Liver (tissue), 9 donors: ENCODE results near the gene ADNP2. TPM values are rescaled to one million over a fixed set of nuclear protein-coding genes. Genes with fewer than 3 reads are reported as not detected.

Experiments
- DNase-seq: peaks from one replicate; pipeline ENCODE4 v3.0.0-alpha.2; 2017; ENCODE audit warnings: low spot score
- H3K27ac ChIP-seq, 2 donors: one replicate each; pipeline ENCODE4 v1.7.0; 2013; ENCODE audit warnings: inconsistent platforms in 2 of 2, low read length in 2 of 2, control low read depth in 1 of 2, low read depth in 1 of 2, mild to moderate bottlenecking in 1 of 2
- H3K27me3 ChIP-seq, 4 donors: one replicate each; pipeline versions ENCODE4 v1.6.1 to v1.7.0; 2013; ENCODE audit warnings: low read length in 3 of 4, inconsistent platforms in 1 of 4, mild to moderate bottlenecking in 1 of 4, moderate library complexity in 1 of 4; ENCODE audit not compliant: control insufficient read depth in 4 of 4, insufficient read depth in 4 of 4
- H3K36me3 ChIP-seq, 4 donors: one replicate each; pipeline versions ENCODE4 v1.6.1 to v1.7.0; 2013; ENCODE audit warnings: low read length in 3 of 4, mild to moderate bottlenecking in 3 of 4, low read depth in 1 of 4, moderate library complexity in 1 of 4; ENCODE audit not compliant: control insufficient read depth in 4 of 4, insufficient read depth in 3 of 4
- H3K4me1 ChIP-seq, 4 donors: one replicate each; pipeline versions ENCODE4 v1.6.1 to v1.7.0; 2013; ENCODE audit warnings: low read length in 3 of 4, mild to moderate bottlenecking in 3 of 4, moderate library complexity in 1 of 4; ENCODE audit not compliant: control insufficient read depth in 4 of 4, insufficient read depth in 4 of 4
- H3K4me3 ChIP-seq, 3 donors: one replicate each; pipeline versions ENCODE4 v1.6.1 to v1.7.0; 2013; ENCODE audit warnings: low read length in 3 of 3, control low read depth in 1 of 3, low read depth in 1 of 3, mild to moderate bottlenecking in 1 of 3
- H3K9ac ChIP-seq, 2 donors: one replicate each; pipeline ENCODE4 v1.7.0; 2013; ENCODE audit warnings: low read length in 2 of 2, mild to moderate bottlenecking in 2 of 2, moderate library complexity in 2 of 2, control low read depth in 1 of 2, low read depth in 1 of 2
- H3K9me3 ChIP-seq, 4 donors: one replicate each; pipeline versions ENCODE4 v1.6.1 to v1.7.0; 2013; ENCODE audit warnings: low read length in 3 of 4; ENCODE audit not compliant: control insufficient read depth in 4 of 4
- ATF3 ChIP-seq: IDR thresholded peaks from 2 replicates; pipeline ENCODE4 v1.6.1; 2016; ENCODE audit warnings: antibody characterized with exemption
- CTCF ChIP-seq: fragments of 150-350 bp; IDR thresholded peaks from 2 replicates; pipeline ENCODE4 v1.5.1; 2017; ENCODE audit warnings: improper control_type of control experiment, low read depth, low read length; ENCODE audit not compliant: missing input control
- EGR1 ChIP-seq, 2 donors: IDR thresholded peaks; 2 replicates each; pipeline ENCODE4 v1.6.1; 2016 to 2018; ENCODE audit warnings: antibody characterized with exemption in 2 of 2, low read depth in 2 of 2
- FOXA1 ChIP-seq: IDR thresholded peaks from 2 replicates; pipeline ENCODE4 v1.6.1; 2016; ENCODE audit warnings: antibody characterized with exemption
- FOXA2 ChIP-seq: IDR thresholded peaks from 2 replicates; pipeline ENCODE4 v1.6.1; 2016; ENCODE audit warnings: antibody characterized with exemption
- HNF4A ChIP-seq, 2 donors: conservative IDR thresholded peaks; 2 replicates each; pipeline ENCODE4 v1.6.1; 2016; ENCODE audit warnings: antibody characterized with exemption in 2 of 2, mild to moderate bottlenecking in 2 of 2
- NR2F2 ChIP-seq: IDR thresholded peaks from 2 replicates; pipeline ENCODE4 v1.6.1; 2016; ENCODE audit warnings: antibody characterized with exemption
- RAD21 ChIP-seq, 2 donors: IDR thresholded peaks; 2 replicates each; pipeline ENCODE4 v1.6.1; 2016; ENCODE audit warnings: antibody characterized with exemption in 2 of 2, mild to moderate bottlenecking in 2 of 2
- REST ChIP-seq: IDR thresholded peaks from 2 replicates; pipeline ENCODE4 v1.6.1; 2016; ENCODE audit warnings: antibody characterized with exemption, mild to moderate bottlenecking
- RXRA ChIP-seq, 2 donors: IDR thresholded peaks; 2 replicates each; pipeline ENCODE4 v1.6.1; 2017 to 2018; ENCODE audit warnings: antibody characterized with exemption in 2 of 2, mild to moderate bottlenecking in 1 of 2
- TAF1 ChIP-seq: conservative IDR thresholded peaks from 2 replicates; pipeline ENCODE4 v1.6.1; 2016; ENCODE audit warnings: antibody characterized with exemption, mild to moderate bottlenecking
- YY1 ChIP-seq: IDR thresholded peaks from 2 replicates; pipeline ENCODE4 v1.6.1; 2016; ENCODE audit warnings: antibody characterized with exemption, mild to moderate bottlenecking
- ZBTB33 ChIP-seq: IDR thresholded peaks from 2 replicates; pipeline ENCODE4 v1.6.1; 2016; ENCODE audit warnings: antibody characterized with exemption
- WGBS: extraction: QIAGEN DNeasy Blood & Tissue Kit; methylation state at CpG from one replicate; pipeline ENCODE4 v1.1.7; 2013; 5-methylcytosine and 5-hydroxymethylcytosine counted together
- polyA plus RNA-seq, 2 donors: library from polyadenylated mRNA; stranded (reverse) in 1 of 2; unstranded in 1 of 2; fragments of 200-250 nt in 1 of 2; fragments of >200 nt in 1 of 2; fragmentation: Nextera tagmentation in 1 of 2; extraction: Ambion mirVana in 1 of 2; gene quantifications; one replicate each; pipeline versions ENCODE4 v1.2.1 to v1.2.3, GENCODE V29; 2013 to 2015
- total RNA-seq, 2 donors: library from RNA; depleted of rRNA; stranded (reverse); fragments of >200 nt; gene quantifications; one replicate each; pipeline ENCODE4 v1.2.3, GENCODE V29; 2014
- donor health status: healthy.
- donor health status: healthy.
- donor health status: healthy.
- donor health status: healthy.
- donor health status: healthy.

ADNP2 gene
- total and polyA plus RNA-seq, 4 donors, result 2.7 to 9.9 (median 6.4) TPM

GRCh38 chr18:80182855-80183254 lies 73.8 kb downstream of the ADNP2 start:
- no peaks in the 10 kb centered on the region for H3K9me3 ChIP-seq
- 86% methylated on average over 9 of the region's 9 CpGs for WGBS
- no peak for DNase-seq
- H3K27me3 ChIP-seq, result no peaks in the 10 kb centered on the region
- H3K4me3 ChIP-seq, result no peak overlapping the region
- H3K27ac ChIP-seq, result no peak overlapping the region
- no peak overlapping the region for H3K9ac ChIP-seq
- TF ChIP-seq ZBTB33 (no peak), REST (no peak), TAF1 (no peak), RAD21 (IDR thresholded peaks at IDR 0.05) (no peak), ATF3 (no peak), CTCF (no peak), FOXA2 (no peak), FOXA1 (no peak)
- no peaks in the 10 kb centered on the region for H3K36me3 ChIP-seq
- H3K4me1 ChIP-seq, result peaks cover 0 to 4% (median 0%) of the 10 kb centered on the region in 4 donors

GRCh38 chr18:80183273-80184050 lies 74.4 kb downstream of the ADNP2 start:
- no peak for DNase-seq
- TF ChIP-seq TAF1 (no peak), NR2F2 (no peak), FOXA2 (no peak), EGR1 (IDR thresholded peaks at IDR 0.05; ENCODE audit: low read depth in 2 of 2) (no peak), YY1 (no peak), RXRA (IDR thresholded peaks at IDR 0.05) (no peak), ZBTB33 (no peak), HNF4A (conservative IDR thresholded peaks at IDR 0.05) (no peak)
- Histone ChIP-seq H3K27ac (no peak overlapping the region), H3K4me1 (peaks cover 0 to 4% (median 0%) of the 10 kb centered on the region in 4 donors), H3K9me3 (no peaks in the 10 kb centered on the region), H3K36me3 (no peaks in the 10 kb centered on the region), H3K4me3 (no peak overlapping the region), H3K27me3 (no peaks in the 10 kb centered on the region), H3K9ac (no peak overlapping the region)
- 83% methylated on average over 13 of the region's 13 CpGs for WGBS
